Left lung (tissue), 14 donors: Measurements from ENCODE around the gene ATP8A2. TPM values are rescaled to one million over a fixed set of nuclear protein-coding genes. Genes with fewer than 3 reads are reported as not detected.

Experiments
- ATAC-seq: fragments of 200-7000 bp; cut with Tn5 transposase; one replicate; pipeline ENCODE4 v1.9.1; 2020; ENCODE audit warnings: moderate library complexity
- DNase-seq, 4 donors: peaks; one replicate each; pipeline ENCODE4 v3.0.0-alpha.2; 2013 to 2020
- H3K27ac ChIP-seq, 2 donors: fragments of 200-600 bp; sonication (generic) in 1 of 2; one replicate each; pipeline versions ENCODE4 v1.5.0 to v1.8.0; 2020 to 2021
- H3K27me3 ChIP-seq, 2 donors: fragments of 200-600 bp; sonication (generic) in 1 of 2; one replicate each; pipeline versions ENCODE4 v1.5.0 to v1.8.0; 2020 to 2021
- H3K36me3 ChIP-seq, 2 donors: fragments of 200-600 bp; sonication (generic) in 1 of 2; one replicate each; pipeline versions ENCODE4 v1.5.0 to v1.8.0; 2020 to 2021
- H3K4me1 ChIP-seq, 2 donors: fragments of 200-600 bp; one replicate each; pipeline ENCODE4 v1.8.0; 2021
- H3K4me3 ChIP-seq, 2 donors: fragments of 200-600 bp; sonication (generic) in 1 of 2; one replicate each; pipeline versions ENCODE4 v1.5.0 to v1.8.0; 2020 to 2021; ENCODE audit warnings: mild to moderate bottlenecking in 1 of 2
- H3K9me3 ChIP-seq, 2 donors: fragments of 200-600 bp; sonication (generic) in 1 of 2; one replicate each; pipeline versions ENCODE4 v1.5.0 to v1.8.0; 2020 to 2021
- intact Hi-C, 2 donors: fragments of 100-400 bp; cut with DNase I; formaldehyde crosslinking; loops; one replicate each; pipeline versions ENCODE4 v1.11.2 to v1.14.2; 2022
- long read RNA-seq, 12 donors: library from polyadenylated mRNA in 2 of 12; unstranded in 2 of 12; transcript quantifications; one replicate each; pipeline ENCODE4 v2.0.0 and lab custom pipeline, GENCODE V29; 2019 to 2026
- polyA plus RNA-seq, 6 donors: library from polyadenylated mRNA; unstranded; fragments of 120-200 nt; gene quantifications; one replicate each; pipeline ENCODE4 v1.2.1, GENCODE V29; 2013; ENCODE audit not compliant: insufficient read length in 6 of 6
- total RNA-seq, 2 donors: library from RNA; stranded (reverse); fragmentation: NEBNext Ultra II Directional; extraction: Animal tissue kit (Norgen Biotek cat#: 25700); gene quantifications; one replicate each; pipeline ENCODE4 v1.2.1, GENCODE V29; 2021
- TF ChIP-seq, protein P1 (sequence below), 2 donors: fragments of 200-600 bp; sonication (generic) in 1 of 2; IDR thresholded peaks; one replicate each; pipeline versions ENCODE4 v1.5.0 to v1.8.0; 2021; ENCODE audit warnings: antibody characterized with exemption in 2 of 2
- donor health status: DM: no; HTN: yes; CAD: no.
- donor health status: DM: no; HTN: no; CAD: no.

The ATP8A2 gene
- total RNA-seq (1 to 10 TPM; 1.1 to 2.0 TPM), polyA plus RNA-seq (10 to 100 TPM in 4 of 6 donors, 1 to 10 TPM in 2; 6.3 to 13.4 (median 10.5) TPM)
- long read RNA-seq, donor 1, partial matches to known transcripts, result 9 of 9 reads
- long read RNA-seq, donor 1, other reads (novel, unspliced or antisense), result 0 of 9 reads
- long read RNA-seq, donor 2, partial matches to known transcripts, result 0 of 7 reads
- long read RNA-seq, donor 2, other reads (novel, unspliced or antisense), result 7 of 7 reads
- long read RNA-seq, donor 3, partial matches to known transcripts, result 0 of 10 reads
- long read RNA-seq, donor 3, other reads (novel, unspliced or antisense), result 10 of 10 reads
- long read RNA-seq, donor 4, partial matches to known transcripts, result 4 of 8 reads
- long read RNA-seq, donor 4, other reads (novel, unspliced or antisense), result 4 of 8 reads
- long read RNA-seq, donor 5, partial matches to known transcripts, result 0 of 22 reads
- long read RNA-seq, donor 5, other reads (novel, unspliced or antisense), result 22 of 22 reads
- long read RNA-seq, donor 6, partial matches to known transcripts, result 0 of 14 reads
- long read RNA-seq, donor 6, other reads (novel, unspliced or antisense), result 14 of 14 reads
- long read RNA-seq, donor 7, partial matches to known transcripts, result 0 of 8 reads
- long read RNA-seq, donor 7, other reads (novel, unspliced or antisense), result 8 of 8 reads
- long read RNA-seq, donor 8, partial matches to known transcripts, result 0 of 6 reads
- long read RNA-seq, donor 8, other reads (novel, unspliced or antisense), result 6 of 6 reads
- long read RNA-seq, donor 9, result 0 reads
- long read RNA-seq, donor 10, partial matches to known transcripts, result 0 of 4 reads
- long read RNA-seq, donor 10, other reads (novel, unspliced or antisense), result 4 of 4 reads
- long read RNA-seq, donor 11, full-length matches to known transcripts, result 1 of 1 reads
- long read RNA-seq, donor 11, partial matches to known transcripts, result 0 of 1 reads
- long read RNA-seq, donor 11, other reads (novel, unspliced or antisense), result 0 of 1 reads
- long read RNA-seq, donor 12, partial matches to known transcripts, result 6 of 11 reads
- long read RNA-seq, donor 12, other reads (novel, unspliced or antisense), result 5 of 11 reads

DNA sequence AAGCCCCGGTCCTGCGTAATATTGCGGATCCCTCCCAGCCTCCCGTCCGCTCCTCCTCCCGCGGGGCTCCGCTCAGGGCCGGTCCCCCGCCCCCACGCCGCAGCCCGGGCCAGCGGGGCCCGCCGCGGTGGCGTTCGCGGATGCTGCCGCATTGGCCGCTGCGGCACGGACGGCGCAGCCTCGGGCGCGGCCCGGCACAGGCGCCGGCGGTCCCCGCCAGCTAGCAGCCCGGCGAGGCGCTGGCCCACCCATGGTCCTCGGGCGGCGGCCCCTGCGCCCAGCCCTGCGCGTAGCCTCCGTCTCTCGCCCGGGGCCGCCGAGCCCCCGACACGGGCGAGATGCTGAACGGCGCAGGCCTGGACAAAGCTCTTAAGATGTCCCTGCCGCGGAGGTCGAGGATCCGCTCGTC is at the start of gene ATP8A2:
Gene ATP8A2, plus strand, starts transcription at position 100 of the 409 bp plus-strand sequence. Its CDS starts 239 bp downstream, at position 339.
- Histone ChIP-seq H3K36me3 (no peaks in the 10 kb centered on the region), H3K27ac (no peak within 1 kb of the TSS), H3K4me3 (peak within 1 kb of the TSS in 1 of 2 donors; percentile 17), H3K27me3 (peaks cover 58 to 88% of the 10 kb centered on the region in 2 donors), H3K4me1 (peaks cover 0 to 10% of the 10 kb centered on the region in 2 donors), H3K9me3 (no peaks in the 10 kb centered on the region)
- DNase-seq, result no peak
- TF ChIP-seq, protein P1, sequence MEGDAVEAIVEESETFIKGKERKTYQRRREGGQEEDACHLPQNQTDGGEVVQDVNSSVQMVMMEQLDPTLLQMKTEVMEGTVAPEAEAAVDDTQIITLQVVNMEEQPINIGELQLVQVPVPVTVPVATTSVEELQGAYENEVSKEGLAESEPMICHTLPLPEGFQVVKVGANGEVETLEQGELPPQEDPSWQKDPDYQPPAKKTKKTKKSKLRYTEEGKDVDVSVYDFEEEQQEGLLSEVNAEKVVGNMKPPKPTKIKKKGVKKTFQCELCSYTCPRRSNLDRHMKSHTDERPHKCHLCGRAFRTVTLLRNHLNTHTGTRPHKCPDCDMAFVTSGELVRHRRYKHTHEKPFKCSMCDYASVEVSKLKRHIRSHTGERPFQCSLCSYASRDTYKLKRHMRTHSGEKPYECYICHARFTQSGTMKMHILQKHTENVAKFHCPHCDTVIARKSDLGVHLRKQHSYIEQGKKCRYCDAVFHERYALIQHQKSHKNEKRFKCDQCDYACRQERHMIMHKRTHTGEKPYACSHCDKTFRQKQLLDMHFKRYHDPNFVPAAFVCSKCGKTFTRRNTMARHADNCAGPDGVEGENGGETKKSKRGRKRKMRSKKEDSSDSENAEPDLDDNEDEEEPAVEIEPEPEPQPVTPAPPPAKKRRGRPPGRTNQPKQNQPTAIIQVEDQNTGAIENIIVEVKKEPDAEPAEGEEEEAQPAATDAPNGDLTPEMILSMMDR (IDR thresholded peaks at IDR 0.05), result no peak
- ATAC-seq, result peak; percentile 14
- intact Hi-C loops, result no loop called here

DNA sequence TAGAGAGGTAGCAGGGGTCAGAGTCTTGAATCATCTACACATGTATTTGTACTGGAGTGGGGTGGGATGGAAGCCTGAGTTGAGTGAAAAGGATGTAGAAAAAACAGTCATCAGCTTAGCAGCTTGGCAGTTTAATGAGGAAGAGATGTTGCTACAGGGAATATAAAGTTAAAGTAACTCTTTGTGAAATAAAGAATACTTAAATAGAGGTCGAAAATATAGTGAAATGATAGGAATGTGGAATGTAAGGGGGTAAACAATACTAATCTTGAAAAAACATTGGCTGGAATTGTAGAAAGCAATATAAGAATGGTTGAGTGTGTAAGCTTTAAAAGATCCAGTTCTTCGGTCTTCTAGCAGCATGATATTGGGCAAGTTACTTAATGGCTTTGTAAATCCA is 47.7 kb upstream of the ATP8A2 start:
- no peak for DNase-seq
- H3K36me3 ChIP-seq, result peaks cover 0 to 98% of the 10 kb centered on the region in 2 donors
- TF ChIP-seq, protein P1 (IDR thresholded peaks at IDR 0.05), result no peak
- no peaks in the 10 kb centered on the region for H3K4me1 ChIP-seq
- no peaks in the 10 kb centered on the region for H3K27me3 ChIP-seq
- H3K27ac ChIP-seq, result no peak overlapping the region
- intact Hi-C loops, result no loop called here
- ATAC-seq, result no peak
- no peaks in the 10 kb centered on the region for H3K9me3 ChIP-seq
- no peak overlapping the region for H3K4me3 ChIP-seq

DNA sequence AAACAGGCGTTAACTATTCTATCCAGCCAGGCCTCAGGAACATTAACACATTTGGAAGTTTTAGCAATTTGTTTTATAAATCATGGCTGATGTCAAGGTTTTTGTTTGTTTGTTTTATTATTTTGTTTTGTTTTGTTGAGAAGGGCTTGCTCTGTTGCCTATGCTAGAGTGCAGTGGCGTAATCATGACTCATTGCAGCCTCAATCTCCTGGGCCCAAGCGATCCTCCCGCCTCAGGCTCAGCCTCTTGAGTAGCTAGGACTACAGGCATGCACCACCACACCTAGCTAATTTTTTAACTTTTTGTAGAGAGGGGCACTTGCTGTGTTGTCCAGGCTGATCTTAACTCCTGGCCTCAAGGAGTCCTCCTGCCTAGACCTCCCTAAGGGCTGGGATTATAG is 42.1 kb upstream of the ATP8A2 start:
- intact Hi-C loops, result no loop called here
- TF ChIP-seq, protein P1 (IDR thresholded peaks at IDR 0.05), result no peak
- Histone ChIP-seq H3K4me1 (no peaks in the 10 kb centered on the region), H3K27me3 (no peaks in the 10 kb centered on the region), H3K36me3 (peaks cover 0 to 100% of the 10 kb centered on the region in 2 donors), H3K27ac (no peak overlapping the region), H3K9me3 (no peaks in the 10 kb centered on the region), H3K4me3 (no peak overlapping the region)
- ATAC-seq (no peak), DNase-seq (peak in 1 of 4 donors; percentile 14)

DNA sequence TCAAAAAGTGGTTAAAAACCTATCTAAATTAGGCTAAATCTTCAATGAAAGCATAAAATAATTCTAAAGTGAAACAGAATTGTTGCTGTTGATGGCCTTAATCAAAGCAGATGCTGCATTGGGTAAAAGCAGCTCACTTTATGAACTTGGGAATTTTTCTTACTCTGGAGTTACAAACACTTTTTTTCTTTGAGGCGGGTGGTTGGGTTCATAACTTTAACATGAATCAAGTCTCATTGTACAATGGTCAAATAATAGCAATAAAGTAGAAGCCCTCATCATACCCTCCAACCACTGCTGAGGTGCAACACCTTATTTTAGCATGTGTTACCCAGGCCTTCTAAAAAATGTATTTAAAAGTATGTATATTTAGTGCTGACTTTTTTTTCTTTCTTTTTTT is 41.2 kb upstream of the ATP8A2 start:
- ATAC-seq, result no peak
- intact Hi-C loops, result no loop called here
- Histone ChIP-seq H3K9me3 (no peaks in the 10 kb centered on the region), H3K27ac (no peak overlapping the region), H3K4me1 (no peaks in the 10 kb centered on the region), H3K27me3 (no peaks in the 10 kb centered on the region), H3K4me3 (no peak overlapping the region), H3K36me3 (peaks cover 0 to 98% of the 10 kb centered on the region in 2 donors)
- DNase-seq, result no peak
- TF ChIP-seq, protein P1 (IDR thresholded peaks at IDR 0.05), result no peak
